ENCODE results near the gene RNF11. TPM values are rescaled to one million over a fixed set of nuclear protein-coding genes. Genes with fewer than 3 reads are reported as not detected.

The RNF11 gene
- total RNA-seq, 1 experiment from 2014 or later, result 55.8 TPM

DNA sequence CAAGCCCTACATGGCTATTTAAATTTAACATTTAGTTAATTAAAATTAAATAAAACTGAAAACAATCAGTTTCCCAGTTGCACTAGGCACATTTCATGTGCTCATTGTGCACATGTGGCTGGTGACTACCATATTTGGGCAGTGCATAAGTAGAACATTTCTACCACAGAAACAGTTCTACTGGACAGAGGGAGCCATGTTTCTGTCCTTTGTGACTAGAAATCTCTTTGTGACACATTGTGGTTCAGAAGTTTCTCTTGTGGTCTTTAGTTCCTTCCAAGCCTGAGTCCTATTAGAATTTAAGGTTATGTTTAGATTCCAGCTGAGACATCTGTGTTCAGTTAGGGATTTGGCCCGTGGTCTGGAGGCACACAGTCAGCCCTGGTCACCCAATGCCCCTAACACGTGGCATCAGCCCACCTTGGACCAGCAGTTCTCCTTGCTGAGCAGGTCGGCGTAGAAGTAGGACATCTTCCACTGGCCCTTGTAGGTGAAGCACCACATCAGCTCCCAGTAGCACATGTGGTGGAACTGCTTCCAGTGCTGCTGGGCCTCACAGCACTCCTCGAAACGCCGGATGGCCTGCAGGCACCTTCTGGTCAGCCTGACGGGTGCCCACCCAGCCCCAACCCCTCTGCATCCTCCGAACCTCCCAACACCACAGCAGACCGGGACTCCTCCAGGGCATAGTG, 65.2 kb downstream of the RNF11 start:
- TF ChIP-seq, protein P1, sequence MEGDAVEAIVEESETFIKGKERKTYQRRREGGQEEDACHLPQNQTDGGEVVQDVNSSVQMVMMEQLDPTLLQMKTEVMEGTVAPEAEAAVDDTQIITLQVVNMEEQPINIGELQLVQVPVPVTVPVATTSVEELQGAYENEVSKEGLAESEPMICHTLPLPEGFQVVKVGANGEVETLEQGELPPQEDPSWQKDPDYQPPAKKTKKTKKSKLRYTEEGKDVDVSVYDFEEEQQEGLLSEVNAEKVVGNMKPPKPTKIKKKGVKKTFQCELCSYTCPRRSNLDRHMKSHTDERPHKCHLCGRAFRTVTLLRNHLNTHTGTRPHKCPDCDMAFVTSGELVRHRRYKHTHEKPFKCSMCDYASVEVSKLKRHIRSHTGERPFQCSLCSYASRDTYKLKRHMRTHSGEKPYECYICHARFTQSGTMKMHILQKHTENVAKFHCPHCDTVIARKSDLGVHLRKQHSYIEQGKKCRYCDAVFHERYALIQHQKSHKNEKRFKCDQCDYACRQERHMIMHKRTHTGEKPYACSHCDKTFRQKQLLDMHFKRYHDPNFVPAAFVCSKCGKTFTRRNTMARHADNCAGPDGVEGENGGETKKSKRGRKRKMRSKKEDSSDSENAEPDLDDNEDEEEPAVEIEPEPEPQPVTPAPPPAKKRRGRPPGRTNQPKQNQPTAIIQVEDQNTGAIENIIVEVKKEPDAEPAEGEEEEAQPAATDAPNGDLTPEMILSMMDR (conservative IDR thresholded peaks at IDR 0.05), result no peak
- no peak overlapping the region for H2BK12ac ChIP-seq (ENCODE audit: insufficient read length, low read depth, low read length)
- no peaks in the 10 kb centered on the region for H4K20me1 ChIP-seq (ENCODE audit: control insufficient read depth, insufficient read depth, insufficient read length)
- no peak overlapping the region for H2BK20ac ChIP-seq (ENCODE audit: low read depth, low read length, poor library complexity, severe bottlenecking)
- no peaks in the 10 kb centered on the region for H3K79me1 ChIP-seq (ENCODE audit: insufficient read depth, low read depth, low read length, poor library complexity, severe bottlenecking)
- no peak overlapping the region for H3K23ac ChIP-seq (ENCODE audit: insufficient read length, low read depth, low read length)
- H2AK5ac ChIP-seq (ENCODE audit: insufficient read length, low read length), result no peak overlapping the region
- H3K9ac ChIP-seq (ENCODE audit: extremely low read depth, insufficient read length, low read length), result no peak overlapping the region
- no peak overlapping the region for H2BK15ac ChIP-seq (ENCODE audit: low read depth, low read length)
- Mint-ChIP-seq H3K27me3 (ENCODE audit: low read depth) (peaks cover 5% of the 10 kb centered on the region), H3K36me3 (ENCODE audit: insufficient read depth in 1 of 3, low read depth in 3 of 3) (no peaks in the 10 kb centered on the region; a peak in 1 of 7 replicates), H3K27ac (no peak overlapping the region), H3K4me1 (peaks cover 8 to 19% of the 10 kb centered on the region in 2 experiments), H3K9me3 (no peaks in the 10 kb centered on the region; a peak in 2 of 5 replicates), H3K4me3 (no peak overlapping the region; a peak in 1 of 5 replicates)
- no peak overlapping the region for H3T11ph ChIP-seq (ENCODE audit: low read length)
- H2AFZ ChIP-seq (ENCODE audit: low read length), result no peak overlapping the region
- no CpG with 5 or more reads among the region's 10 CpGs for WGBS (ENCODE audit: extremely low coverage, insufficient read length, low lambda C conversion rate)
- H3K27ac ChIP-seq (ENCODE audit: insufficient read length, low read depth, low read length), result no peak overlapping the region
- no peak overlapping the region for H4K5ac ChIP-seq (ENCODE audit: insufficient read length, low read depth, low read length)
- H4K91ac ChIP-seq (ENCODE audit: insufficient read length, low read depth, low read length), result no peak overlapping the region
- H3K4me2 ChIP-seq (ENCODE audit: insufficient read depth, insufficient read length, low read length), result no peak overlapping the region
- H3K23me2 ChIP-seq (ENCODE audit: insufficient read length, low read depth, low read length, poor library complexity, severe bottlenecking), result no peaks in the 10 kb centered on the region
- H3K4me1 ChIP-seq (ENCODE audit: insufficient read depth, low read length), result no peaks in the 10 kb centered on the region
- H3K79me2 ChIP-seq (ENCODE audit: insufficient read depth, low read length), result no peaks in the 10 kb centered on the region
- no peaks in the 10 kb centered on the region for H3K9me3 ChIP-seq (ENCODE audit: control insufficient read depth, low read depth, low read length)
- H2BK120ac ChIP-seq (ENCODE audit: low read depth, low read length, poor library complexity, severe bottlenecking), result no peak overlapping the region
- H2BK5ac ChIP-seq (ENCODE audit: insufficient read length, low read length), result no peak overlapping the region
- no peak overlapping the region for H3K14ac ChIP-seq (ENCODE audit: insufficient read depth, low read length)
- H3K56ac ChIP-seq (ENCODE audit: insufficient read length, low read depth, low read length), result no peak overlapping the region
- H4K8ac ChIP-seq (replicated peaks; ENCODE audit: insufficient read length, low read depth, low read length), result no peak overlapping the region
- no peaks in the 10 kb centered on the region for H3K27me3 ChIP-seq (ENCODE audit: insufficient read depth, low read length)
- H3K18ac ChIP-seq (ENCODE audit: insufficient read length, low read depth, low read length), result no peak overlapping the region
- no peak for DNase-seq
- no peak overlapping the region for H3K4ac ChIP-seq (ENCODE audit: low read depth, low read length)

All from H9 (cell line).